GM12878 (cell line): ENCODE results near the gene LRRC63. TPM values are rescaled to one million over a fixed set of nuclear protein-coding genes. Genes with fewer than 3 reads are reported as not detected.

Experiments
- ATAC-seq: fragments of 200-7000 bp; cut with Tn5 transposase; 3 replicates; pipeline ENCODE4 v1.9.1; 2020; ENCODE audit warnings: mild to moderate bottlenecking, moderate library complexity
- BruUV-seq: library from RNA; stranded (reverse); fragments of 400-500 nt; replicated peaks from 2 replicates; lab custom pipeline; 2021; lab: Mats Ljungman, UMichigan
- CTCF ChIA-PET: fragments of 300-600 bp; sonication (Branson Sonifier 250); formaldehyde crosslinking; extraction: SDS; loops from one replicate; lab custom pipeline; 2021; ENCODE audit warnings: inconsistent platforms; lab: Yijun Ruan, JAX
- POLR2A ChIA-PET: fragments of 350-600 bp; formaldehyde crosslinking; extraction: SDS; loops from one replicate; lab custom pipeline; 2021; ENCODE audit warnings: inconsistent platforms; lab: Charles Lee
- RAD21 ChIA-PET: fragments of 300-600 bp; sonication (Branson Sonifier 250); formaldehyde crosslinking; loops from one replicate; lab custom pipeline; 2023; ENCODE audit warnings: antibody characterized with exemption; ENCODE audit not compliant: unreplicated experiment; lab: Charles Lee
- SMC1A ChIA-PET: fragments of 300-600 bp; sonication (Branson Sonifier 250); formaldehyde crosslinking; loops from one replicate; lab custom pipeline; 2023; ENCODE audit not compliant: unreplicated experiment, uncharacterized antibody; lab: Charles Lee
- DNase-seq: peaks from one replicate; pipeline ENCODE4 v3.0.0-alpha.2; 2011; ENCODE audit warnings: low read depth, low spot score
- FAIRE-seq: peaks from 3 replicates; lab custom pipeline; 2011; peaks lifted over from hg19 to GRCh38; lab: Jason Lieb, UNC
- H2AFZ ChIP-seq: 2 replicates; pipeline ENCODE4 v1.6.0; 2011; ENCODE audit warnings: low read depth, low read length, control low read depth; ENCODE audit not compliant: control insufficient read depth
- H3K27ac ChIP-seq: 2 replicates; pipeline ENCODE4 v1.5.1; 2011; ENCODE audit warnings: control low read depth; ENCODE audit not compliant: control insufficient read depth, insufficient read depth
- H3K27me3 ChIP-seq, 2 experiments: replicated peaks in 1 of 2; 2 replicates each; pipeline versions ENCODE4 v1.6.0 to v1.6.1; 2011; ENCODE audit warnings: low read length in 1 of 2; ENCODE audit not compliant: control insufficient read depth in 2 of 2, insufficient read depth in 2 of 2
- H3K36me3 ChIP-seq, 2 experiments: 2 replicates each; pipeline ENCODE4 v1.5.1; 2011; ENCODE audit warnings: low read length in 1 of 2; ENCODE audit not compliant: control insufficient read depth in 2 of 2, insufficient read depth in 2 of 2
- H3K4me1 ChIP-seq: 2 replicates; pipeline ENCODE4 v1.6.1; 2011; ENCODE audit warnings: mild to moderate bottlenecking, low read length, moderate library complexity, mixed read lengths; ENCODE audit not compliant: control insufficient read depth, insufficient read depth
- H3K4me2 ChIP-seq: 2 replicates; pipeline ENCODE4 v1.6.0; 2011; ENCODE audit warnings: control low read depth; ENCODE audit not compliant: control insufficient read depth, insufficient read depth
- H3K4me3 ChIP-seq: fragments of 200-600 bp; sonication (generic); 2 replicates; pipeline ENCODE4 v1.5.1; 2016
- H3K79me2 ChIP-seq: 2 replicates; pipeline ENCODE4 v1.6.0; 2011; ENCODE audit warnings: low read length; ENCODE audit not compliant: control insufficient read depth, insufficient read depth
- H3K9ac ChIP-seq: 2 replicates; pipeline ENCODE4 v1.8.0; 2011; ENCODE audit warnings: low read length, control low read depth, mixed read lengths; ENCODE audit not compliant: control insufficient read depth, insufficient read depth
- H3K9me3 ChIP-seq: replicated peaks from 3 replicates; pipeline ENCODE4 v1.5.1; 2011; ENCODE audit warnings: mild to moderate bottlenecking, low read length; ENCODE audit not compliant: control insufficient read depth, insufficient read depth
- H4K20me1 ChIP-seq: 2 replicates; pipeline ENCODE4 v1.6.0; 2011; ENCODE audit not compliant: control insufficient read depth, insufficient read depth
- CEBPZ ChIP-seq: fragments of 150-350 bp; IDR thresholded peaks from 2 replicates; pipeline ENCODE4 v1.6.1; 2016; ENCODE audit warnings: low read depth, low read length
- HDAC2 ChIP-seq: fragments of 200-600 bp; sonication (generic); IDR thresholded peaks from 2 replicates; pipeline ENCODE4 v1.6.1; 2017
- POLR2AphosphoS5 ChIP-seq: IDR thresholded peaks from 2 replicates; pipeline ENCODE4 v1.6.1; 2011; ENCODE audit warnings: mild to moderate bottlenecking, low read length, inconsistent platforms
- RAD21 ChIP-seq: IDR thresholded peaks from 2 replicates; pipeline ENCODE4 v1.6.1; 2011; ENCODE audit warnings: mild to moderate bottlenecking, low read depth, low read length, moderate library complexity; ENCODE audit not compliant: insufficient read depth
- RUNX3 ChIP-seq: IDR thresholded peaks from 2 replicates; pipeline ENCODE4 v1.6.1; 2012; ENCODE audit warnings: low read length, inconsistent platforms
- SMC3 ChIP-seq: IDR thresholded peaks from 2 replicates; pipeline ENCODE4 v1.6.1; 2011; ENCODE audit warnings: low read length, improper control_type of control experiment, borderline replicate concordance
- YY1 ChIP-seq: IDR thresholded peaks from 2 replicates; pipeline ENCODE4 v1.6.1; 2011; ENCODE audit warnings: low read depth, mild to moderate bottlenecking, low read length
- WGBS: methylation state at CpG from one replicate; pipeline ENCODE4 v1.1.6; 2016; ENCODE audit warnings: low lambda C conversion rate; ENCODE audit not compliant: insufficient replicate concordance, insufficient coverage; ENCODE audit errors: missing lambda C conversion rate; 5-methylcytosine and 5-hydroxymethylcytosine counted together
- in situ Hi-C: fragments of 300-500 bp; cut with MboI; formaldehyde crosslinking; loops from 9 replicates; pipeline ENCODE4 v1.14.3; 2018; ENCODE audit warnings: mixed read lengths
- intact Hi-C: fragments of 100-400 bp; cut with micrococcal nuclease; formaldehyde crosslinking; loops from one replicate; pipeline ENCODE4 v1.14.2; 2022; ENCODE audit not compliant: unreplicated experiment
- polyA plus RNA-seq, 11 experiments: library from polyadenylated mRNA; depleted of rRNA in 4 of 11; unstranded in 6 of 11; stranded (reverse) in 5 of 11; fragments of >200 nt; fragmentation: Nextera tagmentation in 4 of 11; fragmentation: Illumina TruSeq in 1 of 11; extraction: Ambion mirVana in 4 of 11; extraction: Trizol in 1 of 11; gene quantifications; 1 replicate in 1 of 11; 2 replicates in 10 of 11; pipeline versions ENCODE4 v1.2.1 to v1.2.3, GENCODE V29; 2011 to 2016; ENCODE audit warnings: inconsistent platforms in 2 of 11, missing spikeins in 2 of 11, low read depth in 1 of 11
- total RNA-seq, 4 experiments: library from RNA; depleted of rRNA in 3 of 4; stranded (reverse); fragments of >200 nt in 3 of 4; fragmentation: Illumina TruSeq in 1 of 4; extraction: Trizol in 1 of 4; gene quantifications; 2 replicates each; pipeline versions ENCODE4 v1.2.1 to v1.2.3, GENCODE V29; 2013 to 2021
- TF ChIP-seq, protein P1 (sequence below): IDR thresholded peaks from 2 replicates; pipeline ENCODE4 v1.6.1; 2011; ENCODE audit warnings: low read depth, low read length, improper control_type of control experiment, borderline replicate concordance
- TF ChIP-seq, protein P2 (sequence below), 3 experiments: IDR thresholded peaks in 2 of 3; conservative IDR thresholded peaks in 1 of 3; 2 replicates each; pipeline ENCODE4 v1.5.1; 2011; ENCODE audit warnings: low read depth in 3 of 3, low read length in 3 of 3, mild to moderate bottlenecking in 3 of 3, control low read depth in 2 of 3, moderate library complexity in 2 of 3, inconsistent platforms in 1 of 3, mixed read lengths in 1 of 3; ENCODE audit not compliant: control insufficient read depth in 2 of 3, insufficient read depth in 1 of 3; ENCODE audit errors: extremely low read depth in 1 of 3

LRRC63 gene
- total and polyA plus RNA-seq, 10 of the 15 experiments (the other 5 are each of a cell fraction or from before 2014, with no cell fraction given): 0.34 to 0.98 (median 0.76) TPM; not detected in 1

DNA sequence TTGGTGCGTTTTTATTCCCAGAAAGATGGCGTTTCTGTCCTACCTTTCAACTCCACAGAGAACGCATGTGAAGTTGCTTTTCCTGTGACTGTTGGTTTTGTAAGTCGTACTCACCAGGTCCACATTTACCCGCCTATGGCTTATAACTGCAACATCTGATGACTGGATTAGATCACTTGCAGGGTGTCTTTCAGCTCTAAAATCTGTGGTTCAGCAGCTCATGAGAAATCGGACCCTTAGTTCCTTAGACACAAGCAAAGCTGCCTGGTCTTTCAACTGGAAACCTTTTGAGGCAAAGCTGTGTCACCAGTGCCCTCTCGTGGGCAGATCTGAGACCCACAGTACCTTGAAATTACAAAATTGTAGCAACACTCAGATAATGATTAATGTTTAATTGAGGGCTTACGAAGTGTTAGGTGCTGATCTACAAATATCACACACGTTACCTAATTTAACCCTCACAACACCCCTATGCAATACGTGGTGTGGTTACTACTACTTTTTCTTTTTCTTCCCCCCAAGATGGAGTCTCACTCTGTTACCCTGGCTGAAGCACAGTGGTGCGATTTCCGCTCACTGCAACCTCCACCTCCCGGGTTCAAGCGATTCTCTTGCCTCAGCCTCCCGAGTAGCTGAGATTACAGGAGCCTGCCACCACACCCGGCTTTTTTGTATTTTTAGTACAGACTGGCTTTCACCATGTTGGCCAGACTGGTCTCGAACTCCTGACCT is 109.9 kb downstream of the LRRC63 start:
- ATAC-seq (peak; percentile 95), DNase-seq (peak; percentile 24), FAIRE-seq (no peak)
- no peaks in the 10 kb centered on the region for H3K9me3 ChIP-seq
- no peaks in the 10 kb centered on the region for H3K36me3 ChIP-seq
- H3K27me3 ChIP-seq: no peaks in the 10 kb centered on the region
- ChIA-PET RAD21 (interaction anchor here (1.0 to 1.3 kb wide), 4 partner anchors 26 to 514 kb away, joined by 4 to 8 read pairs (median 5); partner anchors contain the start of gene RUBCNL), SMC1A (interaction anchor here (0.7 to 2.0 kb wide), 16 partner anchors 17 to 813 kb away, joined by 3 to 4 read pairs (median 3); partner anchors contain the start of gene LCP1), POLR2A (interaction anchor here (1.0 kb wide), 1 partner anchor 65 kb away, joined by 3 read pairs; the partner anchor contains the start of gene RUBCNL), CTCF (interaction anchor here (0.5 to 1.5 kb wide), 30 partner anchors 8 to 698 kb away, joined by 3 to 12 read pairs (median 4); no protein-coding TSS in a partner anchor)
- H3K4me3 ChIP-seq: no peak overlapping the region
- WGBS: 38% methylated on average over 17 of the region's 17 CpGs
- no peaks in the 10 kb centered on the region for H3K4me1 ChIP-seq
- no peak overlapping the region for H2AFZ ChIP-seq
- TF ChIP-seq, protein P1, sequence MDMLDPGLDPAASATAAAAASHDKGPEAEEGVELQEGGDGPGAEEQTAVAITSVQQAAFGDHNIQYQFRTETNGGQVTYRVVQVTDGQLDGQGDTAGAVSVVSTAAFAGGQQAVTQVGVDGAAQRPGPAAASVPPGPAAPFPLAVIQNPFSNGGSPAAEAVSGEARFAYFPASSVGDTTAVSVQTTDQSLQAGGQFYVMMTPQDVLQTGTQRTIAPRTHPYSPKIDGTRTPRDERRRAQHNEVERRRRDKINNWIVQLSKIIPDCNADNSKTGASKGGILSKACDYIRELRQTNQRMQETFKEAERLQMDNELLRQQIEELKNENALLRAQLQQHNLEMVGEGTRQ: no peak
- TF ChIP-seq SMC3 (peak; percentile 87), RAD21 (peak; percentile 96), YY1 (0 out of 2 replicates have a peak, but pooled peaks have one; percentile 51), HDAC2 (no peak), RUNX3 (peak; percentile 28; the same call in 1 of the 2 replicates), POLR2AphosphoS5 (no peak), CEBPZ (no peak)
- TF ChIP-seq, protein P2, sequence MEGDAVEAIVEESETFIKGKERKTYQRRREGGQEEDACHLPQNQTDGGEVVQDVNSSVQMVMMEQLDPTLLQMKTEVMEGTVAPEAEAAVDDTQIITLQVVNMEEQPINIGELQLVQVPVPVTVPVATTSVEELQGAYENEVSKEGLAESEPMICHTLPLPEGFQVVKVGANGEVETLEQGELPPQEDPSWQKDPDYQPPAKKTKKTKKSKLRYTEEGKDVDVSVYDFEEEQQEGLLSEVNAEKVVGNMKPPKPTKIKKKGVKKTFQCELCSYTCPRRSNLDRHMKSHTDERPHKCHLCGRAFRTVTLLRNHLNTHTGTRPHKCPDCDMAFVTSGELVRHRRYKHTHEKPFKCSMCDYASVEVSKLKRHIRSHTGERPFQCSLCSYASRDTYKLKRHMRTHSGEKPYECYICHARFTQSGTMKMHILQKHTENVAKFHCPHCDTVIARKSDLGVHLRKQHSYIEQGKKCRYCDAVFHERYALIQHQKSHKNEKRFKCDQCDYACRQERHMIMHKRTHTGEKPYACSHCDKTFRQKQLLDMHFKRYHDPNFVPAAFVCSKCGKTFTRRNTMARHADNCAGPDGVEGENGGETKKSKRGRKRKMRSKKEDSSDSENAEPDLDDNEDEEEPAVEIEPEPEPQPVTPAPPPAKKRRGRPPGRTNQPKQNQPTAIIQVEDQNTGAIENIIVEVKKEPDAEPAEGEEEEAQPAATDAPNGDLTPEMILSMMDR (IDR thresholded peaks at IDR 0.05 in 2 of 3, conservative IDR thresholded peaks at IDR 0.05 in 1 of 3; ENCODE audit: control insufficient read depth in 2 of 3, extremely low read depth in 1 of 3, insufficient read depth in 1 of 3, low read depth in 3 of 3, low read length in 3 of 3): peak; percentile 84 to 93 (median 86)
- intact Hi-C loops: loop anchor here (5.0 to 10.0 kb wide), 3 partner anchors 133 to 809 kb away; no protein-coding TSS in a partner anchor
- no peaks in the 10 kb centered on the region for H4K20me1 ChIP-seq
- H3K27ac ChIP-seq: no peak overlapping the region
- no peaks in the 10 kb centered on the region for H3K79me2 ChIP-seq
- in situ Hi-C loops: no loop called here
- no peak overlapping the region for H3K4me2 ChIP-seq
- no TSS peak for BruUV-seq
- no peak overlapping the region for H3K9ac ChIP-seq
